Measurements from ENCODE around the gene TIE1. TPM values are rescaled to one million over a fixed set of nuclear protein-coding genes. Genes with fewer than 3 reads are reported as not detected.

The TIE1 gene
- total and polyA plus RNA-seq, 9 of the 15 experiments (the other 6 are each of a cell fraction or from before 2014, with no cell fraction given) = 0.07 to 0.49 (median 0.14) TPM; not detected in 4

DNA sequence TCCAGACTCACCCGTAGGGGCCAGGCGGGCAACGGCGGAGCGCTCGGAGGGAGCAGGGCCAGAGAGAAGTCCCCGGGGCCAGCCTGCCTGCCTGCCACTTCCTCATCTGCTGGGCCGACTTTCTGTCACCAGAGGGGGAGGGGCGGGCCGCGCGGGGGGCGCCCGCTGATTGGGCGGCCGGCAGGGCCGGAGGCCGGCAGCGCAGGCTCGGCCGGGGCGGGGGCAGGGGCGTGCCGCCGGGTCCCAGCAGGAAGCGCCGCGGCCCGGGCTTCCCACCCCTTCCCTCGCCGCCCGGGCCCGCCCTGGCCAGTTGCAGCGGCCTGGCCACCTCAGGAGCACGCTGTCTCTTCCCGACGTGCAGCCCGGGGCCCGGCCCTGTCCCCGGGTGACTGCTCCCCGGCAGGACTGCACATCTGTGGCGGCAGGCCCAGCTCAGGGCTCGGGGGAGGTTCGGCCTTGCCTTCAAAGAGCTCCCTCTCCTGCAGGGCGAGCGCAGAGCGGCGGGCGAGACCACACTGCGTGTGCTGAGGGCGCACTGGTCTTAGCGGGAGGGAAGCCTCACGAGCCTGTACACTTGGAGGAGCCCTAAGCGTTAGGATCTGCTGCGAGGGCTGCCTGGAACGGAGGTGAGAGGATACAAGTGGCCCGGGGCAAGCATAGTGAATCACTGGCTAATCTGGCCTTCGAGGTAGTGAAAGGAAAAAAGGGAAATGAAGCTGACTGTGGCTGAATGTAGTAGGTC is 67.3 kb downstream of the TIE1 start, which contains the start of gene ELOVL1 (continued):
- TF ChIP-seq, protein P1, sequence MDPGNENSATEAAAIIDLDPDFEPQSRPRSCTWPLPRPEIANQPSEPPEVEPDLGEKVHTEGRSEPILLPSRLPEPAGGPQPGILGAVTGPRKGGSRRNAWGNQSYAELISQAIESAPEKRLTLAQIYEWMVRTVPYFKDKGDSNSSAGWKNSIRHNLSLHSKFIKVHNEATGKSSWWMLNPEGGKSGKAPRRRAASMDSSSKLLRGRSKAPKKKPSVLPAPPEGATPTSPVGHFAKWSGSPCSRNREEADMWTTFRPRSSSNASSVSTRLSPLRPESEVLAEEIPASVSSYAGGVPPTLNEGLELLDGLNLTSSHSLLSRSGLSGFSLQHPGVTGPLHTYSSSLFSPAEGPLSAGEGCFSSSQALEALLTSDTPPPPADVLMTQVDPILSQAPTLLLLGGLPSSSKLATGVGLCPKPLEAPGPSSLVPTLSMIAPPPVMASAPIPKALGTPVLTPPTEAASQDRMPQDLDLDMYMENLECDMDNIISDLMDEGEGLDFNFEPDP (CRISPR knock-in tag; IDR thresholded peaks at IDR 0.05) = 0 out of 2 replicates have a peak, but pooled peaks have one; percentile 13
- no peak for TF ChIP-seq PPARD (CRISPR knock-in tag; IDR thresholded peaks at IDR 0.05)
- no peak for TF ChIP-seq ZNF644 (tag; IDR thresholded peaks at IDR 0.05; ENCODE audit: low read depth)
- TF ChIP-seq ZNF444 (CRISPR knock-in tag; IDR thresholded peaks at IDR 0.05) = no peak
- TF ChIP-seq ZZZ3 (IDR thresholded peaks at IDR 0.05) = no peak
- peak; percentile 67 for TF ChIP-seq FOSL1 (tag; conservative IDR thresholded peaks at IDR 0.05)
- no peak; the same call in 1 of the 2 replicates for TF ChIP-seq MYNN (IDR thresholded peaks at IDR 0.05)
- TF ChIP-seq MYNN (CRISPR knock-in tag; IDR thresholded peaks at IDR 0.05) = no peak
- no peak for TF ChIP-seq SMAD3 (CRISPR knock-in tag; conservative IDR thresholded peaks at IDR 0.05)
- TF ChIP-seq, protein P2, sequence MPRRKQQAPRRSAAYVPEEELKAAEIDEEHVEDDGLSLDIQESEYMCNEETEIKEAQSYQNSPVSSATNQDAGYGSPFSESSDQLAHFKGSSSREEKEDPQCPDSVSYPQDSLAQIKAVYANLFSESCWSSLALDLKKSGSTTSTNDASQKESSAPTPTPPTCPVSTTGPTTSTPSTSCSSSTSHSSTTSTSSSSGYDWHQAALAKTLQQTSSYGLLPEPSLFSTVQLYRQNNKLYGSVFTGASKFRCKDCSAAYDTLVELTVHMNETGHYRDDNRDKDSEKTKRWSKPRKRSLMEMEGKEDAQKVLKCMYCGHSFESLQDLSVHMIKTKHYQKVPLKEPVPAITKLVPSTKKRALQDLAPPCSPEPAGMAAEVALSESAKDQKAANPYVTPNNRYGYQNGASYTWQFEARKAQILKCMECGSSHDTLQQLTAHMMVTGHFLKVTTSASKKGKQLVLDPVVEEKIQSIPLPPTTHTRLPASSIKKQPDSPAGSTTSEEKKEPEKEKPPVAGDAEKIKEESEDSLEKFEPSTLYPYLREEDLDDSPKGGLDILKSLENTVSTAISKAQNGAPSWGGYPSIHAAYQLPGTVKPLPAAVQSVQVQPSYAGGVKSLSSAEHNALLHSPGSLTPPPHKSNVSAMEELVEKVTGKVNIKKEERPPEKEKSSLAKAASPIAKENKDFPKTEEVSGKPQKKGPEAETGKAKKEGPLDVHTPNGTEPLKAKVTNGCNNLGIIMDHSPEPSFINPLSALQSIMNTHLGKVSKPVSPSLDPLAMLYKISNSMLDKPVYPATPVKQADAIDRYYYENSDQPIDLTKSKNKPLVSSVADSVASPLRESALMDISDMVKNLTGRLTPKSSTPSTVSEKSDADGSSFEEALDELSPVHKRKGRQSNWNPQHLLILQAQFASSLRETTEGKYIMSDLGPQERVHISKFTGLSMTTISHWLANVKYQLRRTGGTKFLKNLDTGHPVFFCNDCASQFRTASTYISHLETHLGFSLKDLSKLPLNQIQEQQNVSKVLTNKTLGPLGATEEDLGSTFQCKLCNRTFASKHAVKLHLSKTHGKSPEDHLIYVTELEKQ (CRISPR knock-in tag; IDR thresholded peaks at IDR 0.05) = no peak
- no peak for TF ChIP-seq SAFB2 (IDR thresholded peaks at IDR 0.05; ENCODE audit: borderline replicate concordance, low read depth, low read length, severe bottlenecking)
- TF ChIP-seq, protein P3, sequence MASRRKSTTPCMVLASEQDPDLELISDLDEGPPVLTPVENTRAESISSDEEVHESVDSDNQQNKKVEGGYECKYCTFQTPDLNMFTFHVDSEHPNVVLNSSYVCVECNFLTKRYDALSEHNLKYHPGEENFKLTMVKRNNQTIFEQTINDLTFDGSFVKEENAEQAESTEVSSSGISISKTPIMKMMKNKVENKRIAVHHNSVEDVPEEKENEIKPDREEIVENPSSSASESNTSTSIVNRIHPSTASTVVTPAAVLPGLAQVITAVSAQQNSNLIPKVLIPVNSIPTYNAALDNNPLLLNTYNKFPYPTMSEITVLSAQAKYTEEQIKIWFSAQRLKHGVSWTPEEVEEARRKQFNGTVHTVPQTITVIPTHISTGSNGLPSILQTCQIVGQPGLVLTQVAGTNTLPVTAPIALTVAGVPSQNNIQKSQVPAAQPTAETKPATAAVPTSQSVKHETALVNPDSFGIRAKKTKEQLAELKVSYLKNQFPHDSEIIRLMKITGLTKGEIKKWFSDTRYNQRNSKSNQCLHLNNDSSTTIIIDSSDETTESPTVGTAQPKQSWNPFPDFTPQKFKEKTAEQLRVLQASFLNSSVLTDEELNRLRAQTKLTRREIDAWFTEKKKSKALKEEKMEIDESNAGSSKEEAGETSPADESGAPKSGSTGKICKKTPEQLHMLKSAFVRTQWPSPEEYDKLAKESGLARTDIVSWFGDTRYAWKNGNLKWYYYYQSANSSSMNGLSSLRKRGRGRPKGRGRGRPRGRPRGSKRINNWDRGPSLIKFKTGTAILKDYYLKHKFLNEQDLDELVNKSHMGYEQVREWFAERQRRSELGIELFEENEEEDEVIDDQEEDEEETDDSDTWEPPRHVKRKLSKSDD (conservative IDR thresholded peaks at IDR 0.05; ENCODE audit: low read length) = no peak
- TF ChIP-seq, protein P4, sequence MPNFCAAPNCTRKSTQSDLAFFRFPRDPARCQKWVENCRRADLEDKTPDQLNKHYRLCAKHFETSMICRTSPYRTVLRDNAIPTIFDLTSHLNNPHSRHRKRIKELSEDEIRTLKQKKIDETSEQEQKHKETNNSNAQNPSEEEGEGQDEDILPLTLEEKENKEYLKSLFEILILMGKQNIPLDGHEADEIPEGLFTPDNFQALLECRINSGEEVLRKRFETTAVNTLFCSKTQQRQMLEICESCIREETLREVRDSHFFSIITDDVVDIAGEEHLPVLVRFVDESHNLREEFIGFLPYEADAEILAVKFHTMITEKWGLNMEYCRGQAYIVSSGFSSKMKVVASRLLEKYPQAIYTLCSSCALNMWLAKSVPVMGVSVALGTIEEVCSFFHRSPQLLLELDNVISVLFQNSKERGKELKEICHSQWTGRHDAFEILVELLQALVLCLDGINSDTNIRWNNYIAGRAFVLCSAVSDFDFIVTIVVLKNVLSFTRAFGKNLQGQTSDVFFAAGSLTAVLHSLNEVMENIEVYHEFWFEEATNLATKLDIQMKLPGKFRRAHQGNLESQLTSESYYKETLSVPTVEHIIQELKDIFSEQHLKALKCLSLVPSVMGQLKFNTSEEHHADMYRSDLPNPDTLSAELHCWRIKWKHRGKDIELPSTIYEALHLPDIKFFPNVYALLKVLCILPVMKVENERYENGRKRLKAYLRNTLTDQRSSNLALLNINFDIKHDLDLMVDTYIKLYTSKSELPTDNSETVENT (CRISPR knock-in tag; IDR thresholded peaks at IDR 0.05) = peak; percentile 87
- TF ChIP-seq CHD4 (IDR thresholded peaks at IDR 0.05; ENCODE audit: insufficient read depth, insufficient replicate concordance, low read depth, low read length, poor library complexity, severe bottlenecking) = no peak
- TF ChIP-seq, protein P5, sequence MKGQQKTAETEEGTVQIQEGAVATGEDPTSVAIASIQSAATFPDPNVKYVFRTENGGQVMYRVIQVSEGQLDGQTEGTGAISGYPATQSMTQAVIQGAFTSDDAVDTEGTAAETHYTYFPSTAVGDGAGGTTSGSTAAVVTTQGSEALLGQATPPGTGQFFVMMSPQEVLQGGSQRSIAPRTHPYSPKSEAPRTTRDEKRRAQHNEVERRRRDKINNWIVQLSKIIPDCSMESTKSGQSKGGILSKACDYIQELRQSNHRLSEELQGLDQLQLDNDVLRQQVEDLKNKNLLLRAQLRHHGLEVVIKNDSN (CRISPR knock-in tag; IDR thresholded peaks at IDR 0.05) = 0 out of 2 replicates have a peak, but pooled peaks have one; percentile 26
- peak; percentile 87 for TF ChIP-seq HMGN3 (IDR thresholded peaks at IDR 0.05; ENCODE audit: borderline replicate concordance, extremely low read depth, insufficient read length, low read depth, low read length)
